Esophagus muscularis mucosa (tissue), 4 donors: ENCODE results near the gene SCG2. TPM values are rescaled to one million over a fixed set of nuclear protein-coding genes. Genes with fewer than 3 reads are reported as not detected.
A peak's percentile ranks its signal among the peaks of the same experiment; 100 is the strongest.

Source experiments
- DNase-seq: peaks from one replicate; pipeline ENCODE4 v3.0.0-alpha.2; 2017; ENCODE audit errors: extremely low spot score
- H3K27ac ChIP-seq, 4 donors: fragments of 200-600 bp; sonication (generic); replicated peaks in 1 of 4; 1 replicate in 3 of 4; 2 replicates in 1 of 4; pipeline ENCODE4 v1.5.1; 2016 to 2019; ENCODE audit warnings: mild to moderate bottlenecking in 1 of 4
- H3K27me3 ChIP-seq, 4 donors: fragments of 200-600 bp; sonication (generic); one replicate each; pipeline versions ENCODE4 v1.5.1 to v1.6.0; 2016 to 2019
- H3K36me3 ChIP-seq, 4 donors: fragments of 200-600 bp; sonication (generic); one replicate each; pipeline ENCODE4 v1.5.1; 2016 to 2019
- H3K4me1 ChIP-seq, 4 donors: fragments of 200-600 bp; sonication (generic); one replicate each; pipeline ENCODE4 v1.5.1; 2016 to 2019
- H3K4me3 ChIP-seq, 4 donors: fragments of 200-600 bp; sonication (generic); 1 replicate in 2 of 4; 2 replicates in 2 of 4; pipeline ENCODE4 v1.5.1; 2016 to 2019; ENCODE audit warnings: mild to moderate bottlenecking in 4 of 4, moderate library complexity in 1 of 4
- H3K9me3 ChIP-seq, 4 donors: fragments of 200-600 bp; sonication (generic); 1 replicate in 3 of 4; 2 replicates in 1 of 4; pipeline ENCODE4 v1.5.1; 2016 to 2019
- CTCF ChIP-seq, 3 experiments: fragments of 200-600 bp in 2 of 3; fragments of 450-650 bp in 1 of 3; sonication (generic) in 2 of 3; IDR thresholded peaks; one replicate each; pipeline ENCODE4 v1.5.1; 2017 to 2019; ENCODE audit warnings: antibody characterized with exemption in 3 of 3, mild to moderate bottlenecking in 2 of 3, moderate library complexity in 1 of 3
- EP300 ChIP-seq: sonication (generic); formaldehyde crosslinking; IDR thresholded peaks from one replicate; pipeline ENCODE4 v1.6.1; 2017; ENCODE audit warnings: antibody characterized with exemption
- POLR2A ChIP-seq: fragments of 450-650 bp; IDR thresholded peaks from one replicate; pipeline ENCODE4 v1.6.1; 2017; ENCODE audit warnings: antibody characterized with exemption, moderate library complexity, mild to moderate bottlenecking, low read depth
- POLR2AphosphoS5 ChIP-seq, 2 donors: sonication (generic); formaldehyde crosslinking; IDR thresholded peaks; one replicate each; pipeline ENCODE4 v1.6.1; 2017; ENCODE audit warnings: antibody characterized with exemption in 2 of 2
- WGBS: methylation state at CpG from one replicate; pipeline ENCODE4 v1.1.5; 2018; 5-methylcytosine and 5-hydroxymethylcytosine counted together
- intact Hi-C: fragments of 100-400 bp; cut with DNase I; formaldehyde crosslinking; loops from one replicate; pipeline ENCODE4 v1.15.1; 2023
- total RNA-seq, 4 donors: library from RNA; depleted of rRNA; stranded (reverse); fragments of >200 nt; gene quantifications; one replicate each; pipeline versions ENCODE4 v1.1.0 to v1.2.1, GENCODE V29; 2016

Gene SCG2
- 1 to 10 TPM; 1.7 to 8.3 (median 3.0) TPM for total RNA-seq

GRCh38 chr2:223601932-223602666, at the start of gene SCG2:
SCG2 (minus strand) TSS chr2:223602361; CDS start chr2:223599282, 3,079 bp downstream.
- no peaks in the 10 kb centered on the region for H3K27me3 ChIP-seq
- no peak within 1 kb of the TSS for H3K27ac ChIP-seq
- intact Hi-C loops: loop anchor here (5.0 kb wide), 1 partner anchor 625 kb away; no protein-coding TSS in a partner anchor
- no peak for TF ChIP-seq POLR2A
- TF ChIP-seq EP300: no peak
- TF ChIP-seq CTCF (IDR thresholded peaks at IDR 0.05): peak in 2 of 3 experiments; percentile 35 to 45
- TF ChIP-seq POLR2AphosphoS5 (IDR thresholded peaks at IDR 0.05): peak in 1 of 2 donors; percentile 56
- DNase-seq: no peak
- WGBS: 7% methylated on average over 17 of the region's 17 CpGs
- H3K4me1 ChIP-seq: peaks cover 0 to 4% (median 4%) of the 10 kb centered on the region in 4 donors
- H3K9me3 ChIP-seq: no peaks in the 10 kb centered on the region
- peak within 1 kb of the TSS in 2 of 4 donors; percentile 1 to 18 for H3K4me3 ChIP-seq
- no peaks in the 10 kb centered on the region for H3K36me3 ChIP-seq

GRCh38 chr2:223649554-223650533, 47.7 kb upstream of the SCG2 start:
- no peak overlapping the region for H3K27ac ChIP-seq
- H3K9me3 ChIP-seq: no peaks in the 10 kb centered on the region
- TF ChIP-seq CTCF (IDR thresholded peaks at IDR 0.05) (no peak), POLR2A (no peak), POLR2AphosphoS5 (IDR thresholded peaks at IDR 0.05) (no peak), EP300 (no peak)
- intact Hi-C loops: no loop called here
- H3K4me3 ChIP-seq: no peak overlapping the region
- H3K27me3 ChIP-seq: no peaks in the 10 kb centered on the region
- H3K36me3 ChIP-seq: no peaks in the 10 kb centered on the region
- WGBS: 78% methylated on average over 8 of the region's 8 CpGs
- no peaks in the 10 kb centered on the region for H3K4me1 ChIP-seq
- DNase-seq: no peak

GRCh38 chr2:223648755-223649154, 46.6 kb upstream of the SCG2 start:
- intact Hi-C loops: no loop called here
- H3K27ac ChIP-seq: no peak overlapping the region
- no peaks in the 10 kb centered on the region for H3K9me3 ChIP-seq
- no peaks in the 10 kb centered on the region for H3K4me1 ChIP-seq
- no peak overlapping the region for H3K4me3 ChIP-seq
- no peak for DNase-seq
- H3K36me3 ChIP-seq: no peaks in the 10 kb centered on the region
- H3K27me3 ChIP-seq: no peaks in the 10 kb centered on the region
- TF ChIP-seq CTCF (IDR thresholded peaks at IDR 0.05): no peak
- TF ChIP-seq EP300: no peak
- TF ChIP-seq POLR2AphosphoS5 (IDR thresholded peaks at IDR 0.05): no peak
- TF ChIP-seq POLR2A: no peak

GRCh38 chr2:223647258-223647952, 45.2 kb upstream of the SCG2 start:
- intact Hi-C loops: no loop called here

More at GRCh38 chr2:223647258-223647952, 45.2 kb upstream of the SCG2 start:
- TF ChIP-seq CTCF (IDR thresholded peaks at IDR 0.05): no peak
- no peak for TF ChIP-seq POLR2A
- TF ChIP-seq EP300: no peak
- TF ChIP-seq POLR2AphosphoS5 (IDR thresholded peaks at IDR 0.05): no peak
- no peak for DNase-seq
- 77% methylated on average over 6 of the region's 6 CpGs for WGBS
- Histone ChIP-seq H3K9me3 (no peaks in the 10 kb centered on the region), H3K36me3 (no peaks in the 10 kb centered on the region), H3K27ac (no peak overlapping the region), H3K4me3 (no peak overlapping the region), H3K27me3 (no peaks in the 10 kb centered on the region), H3K4me1 (no peaks in the 10 kb centered on the region)
